Gastrocnemius medialis (tissue), 4 donors: ENCODE data around the gene SV2C. TPM values are rescaled to one million over a fixed set of nuclear protein-coding genes. Genes with fewer than 3 reads are reported as not detected.
A peak's percentile ranks its signal among the peaks of the same experiment; 100 is the strongest.

Source experiments
- ATAC-seq, 2 donors: fragments of 150-250 bp; one replicate each; pipeline ENCODE4 v1.9.1; 2016
- DNase-seq, 2 donors: peaks; one replicate each; pipeline ENCODE4 v3.0.0-alpha.2; 2019
- H3K27ac ChIP-seq, 4 donors: fragments of 200-600 bp; sonication (generic); 1 replicate in 1 of 4; 2 replicates in 3 of 4; pipeline ENCODE4 v1.5.1; 2016 to 2018; ENCODE audit warnings: mild to moderate bottlenecking in 2 of 4, moderate library complexity in 1 of 4
- H3K27me3 ChIP-seq, 3 donors: fragments of 200-600 bp; sonication (generic) in 2 of 3; 1 replicate in 1 of 3; 2 replicates in 2 of 3; pipeline versions ENCODE4 v1.5.1 to v1.6.0; 2016 to 2019; ENCODE audit warnings: mild to moderate bottlenecking in 1 of 3, moderate library complexity in 1 of 3
- H3K36me3 ChIP-seq, 2 donors: fragments of 200-600 bp; sonication (generic) in 1 of 2; one replicate each; pipeline ENCODE4 v1.5.1; 2017 to 2018
- H3K4me1 ChIP-seq, 2 donors: fragments of 200-600 bp; sonication (generic) in 1 of 2; one replicate each; pipeline ENCODE4 v1.5.1; 2016 to 2017; ENCODE audit warnings: mild to moderate bottlenecking in 2 of 2
- H3K4me3 ChIP-seq, 4 donors: fragments of 200-600 bp; sonication (generic) in 3 of 4; 1 replicate in 1 of 4; 2 replicates in 3 of 4; pipeline ENCODE4 v1.5.1; 2016 to 2019; ENCODE audit warnings: mild to moderate bottlenecking in 2 of 4
- H3K9me3 ChIP-seq, 3 donors: fragments of 200-600 bp; sonication (generic) in 2 of 3; 1 replicate in 1 of 3; 2 replicates in 2 of 3; pipeline ENCODE4 v1.5.1; 2016 to 2019
- CTCF ChIP-seq, 5 experiments: fragments of 450-650 bp in 3 of 5; fragments of 200-600 bp in 2 of 5; sonication (generic) in 2 of 5; IDR thresholded peaks in 4 of 5; conservative IDR thresholded peaks in 1 of 5; 1 replicate in 4 of 5; 2 replicates in 1 of 5; pipeline ENCODE4 v1.5.1; 2016 to 2019; ENCODE audit warnings: antibody characterized with exemption in 5 of 5, mild to moderate bottlenecking in 3 of 5, moderate library complexity in 3 of 5
- POLR2A ChIP-seq, 2 donors: fragments of 450-650 bp; IDR thresholded peaks; one replicate each; pipeline ENCODE4 v1.6.1; 2017; ENCODE audit warnings: antibody characterized with exemption in 2 of 2, mild to moderate bottlenecking in 2 of 2, moderate library complexity in 2 of 2
- in situ Hi-C, 4 donors: fragments of 200-750 bp; cut with MboI; loops; one replicate each; pipeline versions ENCODE4 v1.15.0 to v1.8.0; 2017; ENCODE audit warnings: low sequenced_read_pairs in 4 of 4
- intact Hi-C: fragments of 100-400 bp; cut with DNase I; formaldehyde crosslinking; loops from one replicate; pipeline ENCODE4 v1.15.1; 2023; ENCODE audit warnings: low total_unique reads
- total RNA-seq, 4 donors: library from RNA; depleted of rRNA; stranded (reverse); fragments of >200 nt; gene quantifications; one replicate each; pipeline versions ENCODE4 v1.1.0 to v1.2.3, GENCODE V29; 2016

The SV2C gene
- total RNA-seq, 4 donors from 2014 or later: not detected

- no peaks in the 10 kb centered on the region for H3K27me3 ChIP-seq
- no peak for DNase-seq
- intact Hi-C loops: no loop called here
- H3K4me1 ChIP-seq: no peaks in the 10 kb centered on the region
- in situ Hi-C loops: no loop called here
- H3K36me3 ChIP-seq: no peaks in the 10 kb centered on the region
- H3K9me3 ChIP-seq: no peaks in the 10 kb centered on the region
- H3K27ac ChIP-seq: no peak overlapping the region
- no peak for TF ChIP-seq CTCF (IDR thresholded peaks at IDR 0.05 in 4 of 5, conservative IDR thresholded peaks at IDR 0.05 in 1 of 5)
- no peak for TF ChIP-seq POLR2A (IDR thresholded peaks at IDR 0.05)
- ATAC-seq: no peak
- no peak overlapping the region for H3K4me3 ChIP-seq
Measured at GRCh38 chr5:76289692-76290091, 206.5 kb downstream of the SV2C start.

GRCh38 chr5:76290321-76290757 is 207.2 kb downstream of the SV2C start:
- TF ChIP-seq POLR2A (IDR thresholded peaks at IDR 0.05) (no peak), CTCF (IDR thresholded peaks at IDR 0.05 in 4 of 5, conservative IDR thresholded peaks at IDR 0.05 in 1 of 5) (no peak)
- in situ Hi-C loops: no loop called here
- intact Hi-C loops: no loop called here

GRCh38 chr5:76291305-76292077 is 208.3 kb downstream of the SV2C start:
- Histone ChIP-seq H3K36me3 (no peaks in the 10 kb centered on the region), H3K27ac (no peak overlapping the region), H3K27me3 (no peaks in the 10 kb centered on the region), H3K4me3 (no peak overlapping the region), H3K4me1 (no peaks in the 10 kb centered on the region), H3K9me3 (no peaks in the 10 kb centered on the region)
- DNase-seq (no peak), ATAC-seq (no peak)
- TF ChIP-seq POLR2A (IDR thresholded peaks at IDR 0.05) (no peak), CTCF (IDR thresholded peaks at IDR 0.05 in 4 of 5, conservative IDR thresholded peaks at IDR 0.05 in 1 of 5) (no peak)
- intact Hi-C loops (no loop called here), in situ Hi-C loops (no loop called here)

More at GRCh38 chr5:76290321-76290757, 207.2 kb downstream of the SV2C start:
- Histone ChIP-seq H3K27ac (no peak overlapping the region), H3K9me3 (no peaks in the 10 kb centered on the region), H3K4me3 (no peak overlapping the region), H3K27me3 (no peaks in the 10 kb centered on the region), H3K4me1 (no peaks in the 10 kb centered on the region), H3K36me3 (no peaks in the 10 kb centered on the region)
- ATAC-seq (no peak), DNase-seq (no peak)

GRCh38 chr5:76292620-76293322 is 209.6 kb downstream of the SV2C start:
- Histone ChIP-seq H3K9me3 (no peaks in the 10 kb centered on the region), H3K4me1 (no peaks in the 10 kb centered on the region), H3K4me3 (no peak overlapping the region), H3K36me3 (no peaks in the 10 kb centered on the region), H3K27me3 (no peaks in the 10 kb centered on the region), H3K27ac (peak overlapping the region in 1 of 4 donors; percentile 40)
- TF ChIP-seq CTCF (IDR thresholded peaks at IDR 0.05 in 4 of 5, conservative IDR thresholded peaks at IDR 0.05 in 1 of 5) (no peak), POLR2A (IDR thresholded peaks at IDR 0.05) (no peak)
- DNase-seq: no peak
- in situ Hi-C loops (no loop called here), intact Hi-C loops (no loop called here)
- ATAC-seq: no peak
